NCI-H345 (cell line): Measurements from ENCODE around the gene GDF10.
A peak's percentile ranks its signal among the peaks of the same experiment; 100 is the strongest.

ENCODE experiments used
- DNase-seq: peaks from one replicate; lab custom pipeline; 2025; lab: John Stamatoyannopoulos, UW

The GDF10 gene

DNA sequence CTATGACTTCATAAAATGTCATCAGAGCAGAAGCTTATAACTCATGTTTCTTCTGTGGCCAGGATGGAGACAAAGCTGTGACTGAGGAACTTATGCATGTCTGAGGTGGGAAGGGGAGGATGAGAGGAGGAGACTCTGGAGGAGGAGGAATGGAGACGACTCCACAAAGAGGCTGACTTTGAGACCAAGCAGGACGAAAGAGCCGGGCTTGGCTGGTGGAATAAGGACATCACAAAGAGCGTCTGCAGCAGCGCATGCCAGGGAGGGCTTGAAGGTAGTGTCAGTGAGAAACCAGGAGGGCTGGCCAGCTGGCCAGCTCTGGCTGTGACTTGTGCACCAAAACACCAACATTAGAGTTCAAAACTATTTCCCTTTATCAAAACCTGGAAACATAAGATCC, 16.1 kb downstream of the GDF10 start:
- no peak for DNase-seq

DNA sequence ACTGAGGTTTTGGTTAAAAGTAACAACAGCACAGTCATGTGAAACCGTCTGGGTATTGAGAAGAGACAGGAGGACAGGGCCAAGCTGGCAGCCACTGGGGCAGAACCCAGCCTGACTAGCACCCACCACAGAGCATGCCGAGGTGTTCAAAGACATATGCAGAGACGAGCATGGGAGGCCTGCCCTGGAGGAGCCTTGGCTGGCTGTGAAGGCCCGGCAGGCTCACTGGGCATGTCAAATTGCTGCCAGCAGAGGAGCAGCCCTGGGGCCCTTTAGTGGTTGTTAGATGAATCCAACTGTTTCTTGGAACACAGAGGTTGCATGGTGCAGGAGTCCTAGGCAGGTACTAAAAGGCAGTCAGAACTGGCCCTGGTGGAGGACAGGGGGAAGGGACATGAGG, 17.3 kb downstream of the GDF10 start:
- no peak for DNase-seq

DNA sequence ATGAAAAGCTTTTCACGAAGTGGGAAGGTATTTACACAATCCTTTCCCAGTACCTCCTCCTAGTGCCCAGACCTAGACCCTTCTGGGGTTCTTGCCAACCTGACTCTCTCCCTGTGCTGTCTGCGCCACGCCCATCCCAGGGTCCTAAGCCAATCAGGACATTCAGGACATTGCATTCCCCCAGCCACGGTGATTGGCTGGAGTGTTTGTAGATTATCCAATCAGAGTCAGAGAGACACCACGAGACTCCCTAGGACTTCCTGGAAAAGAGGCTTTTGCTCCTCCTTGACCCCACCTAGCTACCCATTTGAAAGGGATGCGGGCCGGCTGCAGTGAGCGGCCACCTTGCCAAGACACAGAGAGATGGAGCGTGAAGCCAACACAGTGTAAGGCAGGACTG, 18.7 kb downstream of the GDF10 start:
- DNase-seq = no peak

DNA sequence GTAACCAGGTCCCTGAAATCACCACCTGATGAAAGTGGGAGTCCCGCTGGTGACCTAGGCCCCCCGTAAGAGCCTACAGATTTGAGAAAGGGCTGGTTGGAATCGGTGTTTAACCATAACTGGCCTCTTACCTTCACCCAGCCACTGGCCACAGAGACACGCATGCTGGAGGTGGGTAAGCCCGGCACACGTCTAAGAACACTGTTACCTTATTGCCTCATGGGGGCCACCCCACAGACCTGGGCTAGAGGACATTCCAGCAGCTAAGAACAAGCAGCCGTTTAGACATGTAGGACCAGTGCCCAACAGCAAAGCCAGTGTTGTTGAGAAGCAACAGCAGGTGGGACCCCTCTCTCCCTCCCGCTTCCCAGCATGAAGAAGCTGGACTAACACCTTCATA, 19.8 kb downstream of the GDF10 start:
- DNase-seq = no peak

DNA sequence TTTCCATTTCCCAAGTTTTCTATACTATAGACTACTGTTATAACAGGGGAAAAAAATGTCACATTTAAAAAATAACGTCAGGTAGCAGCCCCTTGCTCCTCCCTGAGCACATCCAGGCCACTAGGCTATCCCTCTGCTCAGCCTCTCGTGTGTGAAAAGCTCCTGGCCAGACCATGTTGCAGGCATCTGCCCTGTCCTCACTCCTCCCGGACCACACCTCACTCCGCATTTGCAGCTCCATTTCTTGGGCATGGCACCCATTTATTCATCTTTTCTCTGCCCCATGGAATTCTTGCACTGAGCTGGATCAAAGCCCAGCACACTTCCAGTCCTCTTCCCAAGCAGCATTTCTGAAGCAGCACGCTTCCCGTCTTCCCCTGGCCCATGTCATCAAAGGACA, 20.8 kb downstream of the GDF10 start:
- no peak for DNase-seq

DNA sequence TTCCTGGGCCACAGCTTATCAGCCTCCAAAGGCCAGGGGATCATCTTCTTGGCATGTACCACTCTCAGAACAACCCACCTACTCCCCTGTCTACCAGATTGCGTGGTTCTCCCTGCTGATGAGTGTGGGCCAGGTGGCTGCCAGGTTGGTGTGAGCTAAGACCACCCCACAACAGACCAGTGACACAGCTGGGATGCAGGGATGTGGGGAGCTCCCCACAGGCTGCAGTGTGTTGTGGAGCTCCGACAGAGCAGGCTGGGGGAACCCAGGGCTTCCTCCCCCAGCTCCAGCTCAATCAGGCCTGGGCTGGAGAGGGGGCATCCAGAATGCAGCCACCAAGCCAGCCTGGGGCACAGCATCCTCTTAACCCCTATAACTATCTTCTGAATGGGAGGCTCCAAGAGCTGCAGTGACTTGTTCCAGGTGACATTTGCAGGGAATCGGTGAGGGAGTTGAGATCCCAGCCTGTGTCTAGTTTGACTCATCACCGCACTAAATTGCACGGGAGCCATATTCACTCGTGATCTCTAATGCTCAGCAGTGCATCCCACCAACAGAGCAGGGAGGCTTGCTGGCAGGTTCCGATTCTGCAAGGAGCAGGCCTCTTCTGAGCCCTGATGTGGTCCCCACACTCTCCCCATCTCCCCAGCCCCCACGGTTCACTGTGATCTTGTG, 21.7 kb downstream of the GDF10 start:
- DNase-seq = no peak

DNA sequence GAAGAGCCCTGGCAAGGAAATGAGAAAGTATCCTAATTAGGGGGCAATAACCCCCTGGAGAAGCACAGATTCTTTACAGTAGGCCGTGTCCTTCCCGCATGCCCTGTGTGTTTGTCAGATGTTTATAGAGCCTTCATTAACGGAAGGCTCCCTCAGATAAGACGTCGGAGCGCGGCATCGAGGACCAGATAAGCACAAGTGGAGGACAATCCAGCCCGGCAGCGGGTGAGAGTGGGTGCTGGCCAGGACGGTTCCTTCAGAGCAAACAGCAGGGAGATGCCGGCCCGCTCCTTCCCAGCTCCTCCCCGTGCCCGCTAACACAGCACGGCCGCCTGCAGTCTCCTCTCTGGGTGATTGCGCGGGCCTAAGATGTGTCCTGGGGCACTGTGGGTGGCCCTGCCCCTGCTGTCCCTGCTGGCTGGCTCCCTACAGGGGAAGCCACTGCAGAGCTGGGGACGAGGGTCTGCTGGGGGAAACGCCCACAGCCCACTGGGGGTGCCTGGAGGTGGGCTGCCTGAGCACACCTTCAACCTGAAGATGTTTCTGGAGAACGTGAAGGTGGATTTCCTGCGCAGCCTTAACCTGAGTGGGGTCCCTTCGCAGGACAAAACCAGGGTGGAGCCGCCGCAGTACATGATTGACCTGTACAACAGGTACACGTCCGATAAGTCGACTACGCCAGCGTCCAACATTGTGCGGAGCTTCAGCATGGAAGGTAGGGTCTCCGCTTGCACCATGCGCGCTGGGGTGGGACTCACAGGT, 22.5 kb downstream of the GDF10 start, which contains the start of gene GDF2:
Gene GDF2, plus strand, starts transcription at position 155 of the 762 bp plus-strand sequence. Its CDS starts 215 bp downstream, at position 370.
- DNase-seq = no peak

DNA sequence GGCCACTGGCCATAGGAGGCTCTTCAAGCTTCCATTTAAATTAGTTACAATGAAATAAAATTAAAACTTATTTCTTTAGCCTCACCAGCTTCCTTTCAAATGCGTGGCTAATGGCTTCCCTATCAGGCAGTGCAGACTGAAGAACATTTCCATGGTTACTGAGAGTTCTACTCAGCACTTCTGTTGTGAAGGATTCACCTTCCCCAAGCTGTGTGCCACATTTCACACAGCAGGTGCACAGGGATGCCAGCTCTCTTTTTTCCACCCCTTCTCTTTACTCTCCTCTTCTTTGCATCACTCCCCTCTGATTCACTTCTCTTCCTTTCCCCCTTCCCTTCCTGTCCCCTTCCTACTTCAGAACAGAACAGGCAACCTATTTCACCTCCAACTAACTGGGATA, 23.1 kb downstream of the GDF10 start:
- no peak for DNase-seq

DNA sequence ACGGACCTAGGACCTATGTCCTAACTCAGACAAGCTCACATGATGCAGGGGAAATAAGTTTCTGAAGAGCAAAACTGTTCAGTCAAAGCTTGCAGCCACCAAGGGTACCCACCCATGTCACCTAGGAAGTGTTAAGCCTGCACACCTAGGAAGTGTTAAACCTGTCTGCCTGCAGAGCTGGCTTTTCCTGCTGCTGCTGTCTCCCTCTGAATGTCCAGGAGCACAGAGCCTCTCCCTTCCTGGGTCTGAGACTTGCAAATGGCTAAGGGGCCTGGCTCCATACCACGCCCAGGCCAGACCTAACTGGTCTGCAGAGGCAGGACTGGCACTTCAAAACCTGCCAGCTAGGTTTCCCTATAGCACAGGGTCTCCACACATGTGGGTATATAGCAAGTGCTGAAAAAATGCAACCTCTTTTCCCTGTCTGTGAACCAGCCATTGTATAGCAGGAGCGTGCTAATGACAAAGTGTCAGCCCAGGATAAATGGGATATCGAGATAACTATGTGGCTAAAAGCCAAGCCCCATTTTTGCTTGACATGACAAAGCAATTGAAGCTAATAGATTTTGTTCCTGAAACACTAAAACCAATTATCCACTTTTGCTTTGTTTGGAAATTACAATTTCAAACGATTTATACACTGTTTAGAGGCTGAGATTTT, 23.8 kb downstream of the GDF10 start:
- DNase-seq = no peak

DNA sequence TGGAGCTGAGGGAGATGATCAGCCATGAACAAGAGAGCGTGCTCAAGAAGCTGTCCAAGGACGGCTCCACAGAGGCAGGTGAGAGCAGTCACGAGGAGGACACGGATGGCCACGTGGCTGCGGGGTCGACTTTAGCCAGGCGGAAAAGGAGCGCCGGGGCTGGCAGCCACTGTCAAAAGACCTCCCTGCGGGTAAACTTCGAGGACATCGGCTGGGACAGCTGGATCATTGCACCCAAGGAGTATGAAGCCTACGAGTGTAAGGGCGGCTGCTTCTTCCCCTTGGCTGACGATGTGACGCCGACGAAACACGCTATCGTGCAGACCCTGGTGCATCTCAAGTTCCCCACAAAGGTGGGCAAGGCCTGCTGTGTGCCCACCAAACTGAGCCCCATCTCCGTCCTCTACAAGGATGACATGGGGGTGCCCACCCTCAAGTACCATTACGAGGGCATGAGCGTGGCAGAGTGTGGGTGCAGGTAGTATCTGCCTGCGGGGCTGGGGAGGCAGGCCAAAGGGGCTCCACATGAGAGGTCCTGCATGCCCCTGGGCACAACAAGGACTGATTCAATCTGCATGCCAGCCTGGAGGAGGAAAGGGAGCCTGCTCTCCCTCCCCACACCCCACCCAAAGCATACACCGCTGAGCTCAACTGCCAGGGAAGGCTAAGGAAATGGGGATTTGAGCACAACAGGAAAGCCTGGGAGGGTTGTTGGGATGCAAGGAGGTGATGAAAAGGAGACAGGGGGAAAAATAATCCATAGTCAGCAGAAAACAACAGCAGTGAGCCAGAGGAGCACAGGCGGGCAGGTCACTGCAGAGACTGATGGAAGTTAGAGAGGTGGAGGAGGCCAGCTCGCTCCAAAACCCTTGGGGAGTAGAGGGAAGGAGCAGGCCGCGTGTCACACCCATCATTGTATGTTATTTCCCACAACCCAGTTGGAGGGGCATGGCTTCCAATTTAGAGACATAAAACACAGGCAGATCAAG, 25.6 kb downstream of the GDF10 start:
- DNase-seq = no peak

DNA sequence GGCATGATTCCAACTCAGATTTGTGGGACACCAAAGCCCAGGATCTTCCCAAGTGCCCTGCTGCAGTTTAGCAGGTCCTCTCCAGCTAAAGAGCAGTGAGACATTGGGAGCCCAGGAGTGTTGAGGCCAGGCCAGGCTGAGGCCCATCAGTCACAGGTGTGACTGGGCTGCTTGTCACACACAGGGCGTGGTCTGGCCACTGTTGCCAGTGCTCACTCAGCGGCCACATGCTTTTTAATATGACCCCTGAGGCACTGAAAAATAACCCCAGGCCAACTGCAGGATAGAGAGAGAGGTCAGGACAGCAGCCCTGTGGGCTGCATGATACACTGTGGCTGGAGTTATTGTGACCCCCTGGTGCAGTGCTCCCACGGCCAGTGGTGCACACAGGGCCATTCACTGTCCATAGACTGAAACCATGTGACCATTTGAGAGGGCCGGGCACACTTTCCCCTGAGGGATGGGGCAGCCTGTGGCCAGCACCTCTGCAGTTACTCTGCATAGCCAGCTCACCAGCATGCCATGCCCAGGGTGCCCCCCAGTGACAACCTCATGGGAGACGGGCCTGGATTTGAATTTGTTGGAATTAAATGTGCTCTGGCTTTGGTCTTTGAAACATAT, 26.4 kb downstream of the GDF10 start:
- no peak for DNase-seq

DNA sequence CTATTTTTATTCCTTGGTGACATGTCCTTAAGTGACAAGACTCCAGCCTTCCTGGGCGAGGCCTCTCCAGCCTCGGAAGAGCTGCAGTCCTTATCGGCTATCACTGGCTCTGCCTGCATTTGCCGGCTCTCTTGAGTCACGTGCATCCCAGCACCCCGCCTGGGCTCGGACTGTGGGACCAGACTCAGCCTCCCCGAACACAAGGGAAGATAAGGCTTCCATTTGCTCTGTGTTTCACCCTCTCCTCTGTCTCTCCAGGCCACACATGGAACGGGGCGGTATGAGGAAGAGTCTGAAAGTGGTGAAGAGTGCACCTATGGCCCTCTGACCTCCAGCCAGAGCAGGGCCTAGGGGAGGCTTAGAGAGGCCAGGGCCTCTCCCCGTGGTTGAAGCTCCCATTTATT, 26.9 kb downstream of the GDF10 start:
- DNase-seq = no peak

DNA sequence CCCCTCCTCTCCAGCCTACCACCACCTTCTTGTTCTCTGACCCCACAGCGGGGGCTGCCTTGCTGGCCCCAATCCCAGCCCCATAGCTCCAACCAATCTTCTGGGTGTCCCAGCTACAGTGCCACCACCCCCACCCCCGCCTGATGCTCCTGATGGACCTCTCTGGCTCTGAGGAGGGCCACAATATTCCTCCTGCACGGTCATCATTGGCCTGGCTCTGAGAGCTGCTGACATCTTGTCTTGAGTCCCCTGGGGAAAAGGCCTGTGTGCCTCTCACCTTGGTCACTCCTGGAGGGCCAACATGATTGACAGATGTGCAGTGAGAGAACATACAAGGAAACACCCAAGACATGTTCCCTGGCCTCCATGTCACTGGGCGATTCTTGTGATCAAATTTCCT, 29.9 kb downstream of the GDF10 start:
- DNase-seq = no peak

DNA sequence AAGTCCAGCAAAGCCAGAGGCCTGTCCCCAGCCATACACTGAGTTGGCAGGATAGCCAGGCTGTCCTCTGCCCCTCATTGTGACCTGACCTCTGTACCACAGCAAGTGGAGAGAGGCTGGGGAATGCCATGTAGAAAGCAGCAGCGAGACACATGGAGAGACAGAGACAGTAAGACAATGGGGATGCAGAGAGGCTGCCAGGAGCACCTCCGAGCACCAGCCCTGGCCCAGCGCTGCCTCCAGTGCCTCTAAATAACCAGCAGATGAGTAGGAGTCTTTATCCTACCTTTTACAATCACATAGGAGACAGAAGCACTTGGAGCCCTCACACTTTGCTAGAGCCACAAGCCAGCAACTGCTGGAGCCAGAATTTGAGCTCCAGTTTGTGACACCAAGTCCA, 30.4 kb downstream of the GDF10 start:
- DNase-seq = no peak

DNA sequence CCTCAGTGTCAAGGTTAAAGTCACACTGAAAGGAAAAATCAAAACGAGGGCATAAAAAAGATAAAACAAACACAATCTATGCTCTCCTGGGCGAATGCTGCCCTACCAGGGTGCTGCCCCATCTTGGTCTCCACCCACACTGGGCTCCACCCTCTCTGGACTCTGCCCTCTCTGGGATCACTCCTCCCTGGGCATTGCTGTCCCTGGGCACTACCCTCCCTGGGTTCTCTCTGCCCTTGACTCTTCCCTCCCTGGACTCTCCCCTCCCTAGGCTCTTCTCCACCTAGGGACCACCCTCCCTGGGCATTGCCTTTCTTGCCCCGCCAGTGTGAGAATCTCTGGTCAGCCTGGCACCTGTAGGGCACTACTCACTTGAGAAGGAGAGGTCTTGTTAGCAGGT, 30.8 kb downstream of the GDF10 start:
- DNase-seq = no peak

DNA sequence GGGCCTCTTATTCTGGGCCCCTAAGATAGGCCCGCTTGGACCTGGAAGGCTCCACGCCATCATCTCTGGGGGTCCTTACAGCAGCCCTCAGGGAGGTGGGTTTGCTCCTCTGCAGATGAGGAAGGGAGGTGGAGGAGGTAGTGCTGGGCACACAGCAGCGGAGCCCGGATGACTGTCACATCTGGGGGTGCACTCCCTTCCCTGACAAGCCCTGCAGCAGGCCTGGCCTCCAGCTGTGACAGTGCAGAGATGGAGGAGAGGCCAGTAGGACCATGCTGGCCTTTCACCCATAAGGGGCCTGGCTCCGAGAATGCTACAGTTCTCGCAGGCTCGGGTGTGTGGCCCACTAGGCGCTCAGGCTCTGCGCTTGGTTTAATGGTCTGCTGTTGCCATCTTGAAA, 31.5 kb downstream of the GDF10 start:
- no peak for DNase-seq

DNA sequence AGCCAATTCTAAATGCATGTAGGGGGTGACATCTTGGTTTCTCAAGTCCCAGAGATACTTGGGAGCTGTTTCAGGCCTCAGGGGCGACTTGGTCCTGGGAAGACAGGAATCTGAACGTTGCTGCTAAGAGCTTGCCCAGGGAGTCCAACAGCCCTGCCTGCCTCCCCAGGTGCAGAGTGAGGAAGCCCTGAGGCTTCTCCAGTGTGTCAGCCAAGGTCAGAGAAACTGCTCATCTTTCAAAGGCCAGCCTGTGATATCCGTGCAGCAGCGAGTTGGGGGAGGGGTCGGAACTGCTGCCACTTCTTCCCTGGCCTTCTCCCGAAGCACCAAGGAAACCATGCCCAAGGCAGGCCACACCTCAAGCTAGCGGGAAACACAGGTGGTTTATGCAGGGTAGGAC, 32.0 kb downstream of the GDF10 start:
- DNase-seq = no peak

DNA sequence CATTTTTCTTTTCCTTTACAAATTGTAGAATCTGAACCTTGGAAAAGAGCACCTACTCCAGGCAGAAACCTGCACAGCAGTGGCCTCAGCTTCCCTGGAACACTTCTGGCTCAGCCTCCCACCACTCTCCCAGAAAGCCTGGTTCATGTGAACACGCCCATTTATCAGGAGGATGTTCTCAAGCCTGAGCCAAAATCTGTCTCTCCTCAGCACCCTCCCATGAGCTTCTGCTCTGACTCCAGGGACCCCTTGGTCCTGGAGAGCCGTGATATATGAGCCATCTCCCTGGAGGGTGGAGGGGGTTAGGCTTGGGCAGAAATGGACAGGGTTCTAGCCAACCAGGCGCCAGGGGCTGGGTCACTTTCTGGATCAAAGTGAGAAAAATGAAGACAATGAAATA, 32.4 kb downstream of the GDF10 start:
- no peak for DNase-seq

DNA sequence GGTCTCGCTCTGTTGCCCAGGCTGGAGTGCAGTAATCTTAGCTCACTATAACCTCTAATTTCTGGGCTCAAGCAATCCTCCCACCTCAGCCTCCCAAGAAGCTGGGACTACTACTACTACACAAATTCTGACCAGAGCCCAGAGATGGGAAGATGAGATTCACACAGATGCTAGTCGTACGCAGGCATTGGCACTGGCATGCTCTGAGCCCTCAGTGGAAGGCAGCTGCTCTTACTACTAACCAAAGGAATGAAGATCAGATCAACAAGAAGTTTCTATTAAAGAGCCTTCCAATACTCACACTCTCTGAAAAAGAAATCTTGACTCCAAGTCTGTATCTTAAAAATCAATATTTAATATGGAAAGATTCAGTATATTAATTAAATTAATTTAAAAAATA, 32.9 kb downstream of the GDF10 start:
- no peak for DNase-seq

DNA sequence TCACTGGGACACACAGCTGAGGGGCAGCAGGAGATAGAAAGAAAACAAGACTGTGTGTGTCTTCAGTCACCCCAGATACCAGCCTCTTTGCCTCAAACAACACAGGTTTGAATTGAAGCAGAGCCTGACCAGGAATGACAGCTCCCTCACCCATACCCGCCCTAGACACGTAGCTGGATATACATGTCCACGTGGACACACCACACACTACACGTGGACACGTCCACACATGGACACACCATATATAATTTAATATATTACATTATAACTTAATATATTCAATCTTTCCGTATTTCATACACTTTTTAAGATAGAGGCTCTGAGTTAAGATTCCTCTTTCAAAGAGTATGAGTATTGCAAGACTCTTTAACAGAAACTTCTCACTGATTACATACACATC, 33.5 kb downstream of the GDF10 start:
- DNase-seq = no peak

DNA sequence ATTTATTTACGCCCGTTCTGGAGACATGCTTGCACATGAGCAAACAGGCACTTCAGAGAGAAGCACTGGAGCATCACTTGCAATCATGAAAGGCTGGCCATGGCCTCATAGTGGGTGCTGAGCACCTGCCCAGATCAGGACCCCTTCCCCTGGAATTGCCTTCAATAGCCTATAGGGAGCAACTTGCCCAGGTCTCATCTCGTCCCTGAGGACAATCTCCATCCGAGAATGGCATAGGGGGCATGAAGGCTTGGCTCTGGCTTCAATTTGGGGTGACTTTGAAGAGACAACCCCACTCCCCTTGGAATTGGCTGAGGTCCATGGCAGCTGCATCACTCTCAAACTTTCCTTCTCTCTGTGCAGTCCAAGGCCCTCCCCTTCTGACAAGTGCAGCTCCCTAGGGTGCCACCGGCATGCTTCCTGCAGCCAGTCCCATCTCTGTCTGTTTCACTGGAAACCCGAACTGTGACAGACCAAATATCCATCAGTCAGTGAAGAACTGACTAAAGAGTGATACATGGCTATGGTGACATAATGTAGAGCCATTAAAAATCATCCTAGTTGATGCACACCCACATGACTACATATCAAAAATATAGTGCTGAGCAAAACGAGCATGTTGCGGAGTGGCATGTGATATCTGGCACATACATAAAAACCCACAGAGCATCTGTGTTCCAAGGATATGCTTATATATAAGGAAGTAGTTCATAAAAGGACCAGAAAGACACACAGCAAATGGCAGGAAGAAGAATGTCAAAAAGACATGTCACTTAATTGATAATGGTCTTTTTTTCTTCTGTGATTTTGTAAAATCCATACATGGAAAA, 34.7 kb downstream of the GDF10 start:
- DNase-seq = peak; percentile 20
